ENCODE results near the gene C1QL3. TPM values are rescaled to one million over a fixed set of nuclear protein-coding genes. Genes with fewer than 3 reads are reported as not detected.

C1QL3 gene
- not detected for total RNA-seq

DNA sequence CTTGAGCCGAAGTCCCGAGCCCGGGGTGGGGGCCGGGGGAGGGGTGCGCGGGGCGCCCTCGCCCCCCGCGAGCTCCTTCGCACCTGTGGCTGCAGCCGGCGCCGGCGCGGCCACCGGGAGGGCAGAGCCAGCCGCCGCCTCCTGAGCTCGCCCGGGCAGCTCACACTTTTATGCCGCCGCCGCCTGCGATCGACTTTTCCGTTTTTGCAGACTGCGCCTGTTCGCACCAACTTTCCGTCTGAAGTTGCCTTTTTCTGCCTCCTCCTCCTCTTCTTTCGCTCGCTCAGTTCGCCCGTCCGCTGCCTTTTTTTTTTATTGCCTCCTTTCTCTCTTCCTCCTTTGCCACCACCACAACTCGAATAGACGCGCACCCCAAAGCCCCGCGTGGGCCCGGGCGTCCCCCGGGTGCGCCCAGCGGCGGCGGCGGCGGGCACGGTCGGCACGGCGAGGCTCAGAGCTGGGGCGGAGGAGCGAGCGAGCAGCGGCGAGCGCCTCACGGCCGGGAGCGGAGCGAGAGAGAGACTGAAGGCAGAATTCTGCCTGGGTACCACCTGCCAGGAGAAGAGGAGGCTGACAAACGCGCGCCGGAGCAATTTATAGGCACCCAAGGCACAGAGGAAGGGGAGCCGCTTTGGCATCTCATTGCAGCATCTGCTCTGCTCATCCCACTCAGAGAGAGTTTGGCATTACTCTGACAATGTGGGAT is at the start of gene C1QL3:
TSS of gene C1QL3 (minus strand) at position 569 of the 706 bp plus-strand sequence. CDS start 814 bp downstream, outside the sequence.
- Histone ChIP-seq H3K4me3 (peak within 1 kb of the TSS; percentile 11 to 35), H3K27me3 (peaks cover 7 to 9% of the 10 kb centered on the region in 2 donors)
- intact Hi-C loops (cut with DNase I; ENCODE audit: low total_unique reads): no loop called here

GRCh38 chr10:16570731-16571130 is 49.1 kb upstream of the C1QL3 start:
- TF ChIP-seq CTCF (IDR thresholded peaks at IDR 0.05): no peak
- no peak for TF ChIP-seq POLR2A (IDR thresholded peaks at IDR 0.05)
- H3K4me1 ChIP-seq: no peaks in the 10 kb centered on the region

More for the DNA sequence above, at the start of gene C1QL3:
- TF ChIP-seq CTCF (IDR thresholded peaks at IDR 0.05) (no peak), POLR2A (IDR thresholded peaks at IDR 0.05) (no peak)
- Histone ChIP-seq H3K9me3 (no peaks in the 10 kb centered on the region), H3K27ac (no peak within 1 kb of the TSS), H3K36me3 (no peaks in the 10 kb centered on the region), H3K4me1 (peaks cover 0 to 15% of the 10 kb centered on the region in 2 donors)
- no peak for DNase-seq

DNA sequence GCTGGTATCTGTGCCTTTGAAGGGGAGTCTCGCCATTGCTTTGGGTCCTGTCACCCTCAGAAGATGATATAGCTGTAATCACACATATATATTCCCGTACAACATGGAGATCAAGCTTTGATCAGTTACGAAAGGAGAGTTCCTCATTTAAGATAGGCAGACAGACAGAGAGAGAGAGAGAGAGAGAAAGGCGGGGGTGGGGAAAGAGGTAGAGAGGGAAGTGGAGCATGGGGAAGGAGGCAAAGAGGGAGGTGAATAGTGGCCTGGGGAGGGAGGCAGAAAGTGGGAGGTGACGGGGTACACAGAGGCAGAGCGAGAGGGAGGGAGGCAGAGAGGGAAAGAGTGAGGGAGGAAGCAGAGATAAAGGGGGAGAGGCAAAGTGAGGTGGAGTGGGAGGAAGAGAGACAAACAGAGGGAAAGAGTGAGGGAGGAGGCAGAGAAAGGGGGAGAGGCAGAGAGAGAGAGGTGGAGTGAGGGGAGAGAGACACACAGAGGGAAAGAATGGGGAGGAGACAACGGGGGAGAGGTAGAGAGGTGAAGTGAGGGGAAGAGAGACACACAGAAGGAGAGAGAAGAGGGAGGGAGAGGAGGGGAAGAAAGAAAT is 44.6 kb upstream of the C1QL3 start:
- intact Hi-C loops (cut with DNase I; ENCODE audit: low total_unique reads): no loop called here
- no peak overlapping the region for H3K27ac ChIP-seq
- no peak for DNase-seq
- no peaks in the 10 kb centered on the region for H3K36me3 ChIP-seq
- H3K4me3 ChIP-seq: no peak overlapping the region
- H3K27me3 ChIP-seq: no peaks in the 10 kb centered on the region
- TF ChIP-seq POLR2A (IDR thresholded peaks at IDR 0.05): no peak
- no peak for TF ChIP-seq CTCF (IDR thresholded peaks at IDR 0.05)
- H3K4me1 ChIP-seq: no peaks in the 10 kb centered on the region
- H3K9me3 ChIP-seq: no peaks in the 10 kb centered on the region

More at GRCh38 chr10:16570731-16571130, 49.1 kb upstream of the C1QL3 start:
- DNase-seq: no peak
- no peaks in the 10 kb centered on the region for H3K36me3 ChIP-seq
- intact Hi-C loops (cut with DNase I; ENCODE audit: low total_unique reads): no loop called here
- H3K27ac ChIP-seq: no peak overlapping the region
- no peaks in the 10 kb centered on the region for H3K27me3 ChIP-seq
- H3K9me3 ChIP-seq: no peaks in the 10 kb centered on the region
- H3K4me3 ChIP-seq: no peak overlapping the region

- Histone ChIP-seq H3K4me1 (no peaks in the 10 kb centered on the region), H3K27me3 (no peaks in the 10 kb centered on the region), H3K9me3 (no peaks in the 10 kb centered on the region), H3K4me3 (no peak overlapping the region), H3K27ac (no peak overlapping the region), H3K36me3 (no peaks in the 10 kb centered on the region)
- no peak for TF ChIP-seq POLR2A (IDR thresholded peaks at IDR 0.05)
- no peak for TF ChIP-seq CTCF (IDR thresholded peaks at IDR 0.05)
- intact Hi-C loops (cut with DNase I; ENCODE audit: low total_unique reads): no loop called here
- DNase-seq: no peak
Observed at GRCh38 chr10:16565604-16566003, 43.9 kb upstream of the C1QL3 start.

- H3K27me3 ChIP-seq: no peaks in the 10 kb centered on the region
- no peak overlapping the region for H3K4me3 ChIP-seq
- no peaks in the 10 kb centered on the region for H3K36me3 ChIP-seq
- H3K9me3 ChIP-seq: no peaks in the 10 kb centered on the region
- DNase-seq: no peak
- H3K4me1 ChIP-seq: no peaks in the 10 kb centered on the region
- H3K27ac ChIP-seq: no peak overlapping the region
- TF ChIP-seq POLR2A (IDR thresholded peaks at IDR 0.05) (no peak), CTCF (IDR thresholded peaks at IDR 0.05) (no peak)
- intact Hi-C loops (cut with DNase I; ENCODE audit: low total_unique reads): no loop called here
Observed at GRCh38 chr10:16562891-16563290, 41.2 kb upstream of the C1QL3 start.

Data from uterus (tissue), 4 donors.